ENCODE results near the gene ALK. TPM values are rescaled to one million over a fixed set of nuclear protein-coding genes. Genes with fewer than 3 reads are reported as not detected.
A peak's percentile ranks its signal among the peaks of the same experiment; 100 is the strongest.

ALK gene
- total and polyA plus RNA-seq, 2 donors (not counting 1 experiment from before 2014, with no cell fraction given), result under 0.01 to 0.02 TPM

DNA sequence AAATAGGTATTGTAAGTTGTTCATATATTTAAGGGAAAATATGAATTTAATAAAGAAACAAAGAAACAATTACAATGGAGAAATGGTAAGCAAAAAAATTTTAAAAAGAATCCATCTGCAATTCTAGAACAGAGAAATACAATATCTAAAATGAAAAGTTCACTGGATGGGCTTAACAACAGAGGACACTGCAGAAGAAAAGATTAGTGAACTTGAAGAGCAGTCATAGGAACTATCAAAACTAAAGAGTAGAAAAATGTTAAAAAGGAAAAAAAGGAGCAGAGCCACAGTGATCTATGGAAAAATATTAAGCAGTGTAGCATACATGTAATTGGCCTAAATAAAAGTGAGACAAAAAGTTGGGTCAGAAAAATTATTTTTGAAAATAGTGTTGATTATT, 83.5 kb downstream of the ALK start:
- Histone ChIP-seq H2AFZ (ENCODE audit: low read length) (no peak overlapping the region), H4K20me1 (ENCODE audit: control insufficient read depth, extremely low read depth, insufficient read depth, low read length) (no peaks in the 10 kb centered on the region), H3K27ac (ENCODE audit: insufficient read depth, low read length) (no peak overlapping the region), H3K4me1 (ENCODE audit: control insufficient read depth, extremely low read depth, insufficient read depth, low read length) (no peaks in the 10 kb centered on the region), H3K27me3 (ENCODE audit: control insufficient read depth, insufficient read depth, low read length) (peaks cover 3% of the 10 kb centered on the region), H3K4me3 (replicated peaks in 1 of 4; ENCODE audit: control extremely low read depth in 1 of 4, insufficient read depth in 1 of 4, low read depth in 3 of 4, low read length in 4 of 4) (no peak overlapping the region), H3K36me3 (ENCODE audit: control insufficient read depth, insufficient read depth, low read length) (no peaks in the 10 kb centered on the region), H3K79me2 (ENCODE audit: control insufficient read depth, insufficient read depth, low read length) (no peaks in the 10 kb centered on the region), H3K9ac (ENCODE audit: insufficient read depth, low read length) (no peak overlapping the region), H3K4me2 (ENCODE audit: extremely low read depth, insufficient read depth, low read length) (no peak overlapping the region), H3K9me3 (ENCODE audit: control insufficient read depth, insufficient read depth, low read depth, low read length) (no peaks in the 10 kb centered on the region)
- TF ChIP-seq EZH2 (IDR thresholded peaks at IDR 0.05; ENCODE audit: low read length, missing control alignments), result no peak
- TF ChIP-seq CTCF (conservative IDR thresholded peaks at IDR 0.05 in 1 of 2, IDR thresholded peaks at IDR 0.05 in 1 of 2; ENCODE audit: low read depth in 1 of 2, low read length in 2 of 2), result no peak
- DNase-seq (ENCODE audit: low read depth in 2 of 2), result no peak

DNA sequence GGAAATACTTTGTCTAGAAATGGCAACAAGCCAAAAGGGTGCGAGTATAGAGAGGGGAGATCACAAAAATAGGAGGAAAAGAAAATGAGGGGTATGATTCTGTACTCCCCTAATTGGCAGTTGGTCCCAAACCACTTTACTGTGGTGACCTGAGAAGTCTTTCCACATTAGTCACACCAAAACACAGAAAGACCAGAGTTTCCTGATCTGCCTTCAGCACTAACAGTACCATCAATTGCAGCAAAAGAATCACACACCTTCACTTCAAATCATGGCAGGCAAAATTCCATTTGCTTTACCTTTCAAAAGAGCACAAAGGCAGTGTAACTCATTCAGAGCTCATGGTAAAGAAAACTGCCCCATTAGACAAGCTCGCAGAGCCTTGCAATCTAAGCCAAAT, 86.8 kb downstream of the ALK start:
- peak in 1 of 2 donors; percentile 84 for DNase-seq (ENCODE audit: low read depth in 2 of 2)
- Histone ChIP-seq H3K36me3 (ENCODE audit: control insufficient read depth, insufficient read depth, low read length) (no peaks in the 10 kb centered on the region), H3K4me1 (ENCODE audit: control insufficient read depth, extremely low read depth, insufficient read depth, low read length) (no peaks in the 10 kb centered on the region), H4K20me1 (ENCODE audit: control insufficient read depth, extremely low read depth, insufficient read depth, low read length) (no peaks in the 10 kb centered on the region), H3K4me2 (ENCODE audit: extremely low read depth, insufficient read depth, low read length) (no peak overlapping the region), H3K9me3 (ENCODE audit: control insufficient read depth, insufficient read depth, low read depth, low read length) (no peaks in the 10 kb centered on the region), H3K27me3 (ENCODE audit: control insufficient read depth, insufficient read depth, low read length) (no peaks in the 10 kb centered on the region), H3K9ac (ENCODE audit: insufficient read depth, low read length) (no peak overlapping the region), H3K79me2 (ENCODE audit: control insufficient read depth, insufficient read depth, low read length) (no peaks in the 10 kb centered on the region), H3K4me3 (replicated peaks in 1 of 4; ENCODE audit: control extremely low read depth in 1 of 4, insufficient read depth in 1 of 4, low read depth in 3 of 4, low read length in 4 of 4) (no peak overlapping the region), H2AFZ (ENCODE audit: low read length) (no peak overlapping the region), H3K27ac (ENCODE audit: insufficient read depth, low read length) (no peak overlapping the region)
- TF ChIP-seq EZH2 (IDR thresholded peaks at IDR 0.05; ENCODE audit: low read length, missing control alignments), result no peak
- no peak for TF ChIP-seq CTCF (conservative IDR thresholded peaks at IDR 0.05 in 1 of 2, IDR thresholded peaks at IDR 0.05 in 1 of 2; ENCODE audit: low read depth in 1 of 2, low read length in 2 of 2)

- no peaks in the 10 kb centered on the region for H3K4me1 ChIP-seq (ENCODE audit: control insufficient read depth, extremely low read depth, insufficient read depth, low read length)
- H3K27ac ChIP-seq (ENCODE audit: insufficient read depth, low read length), result no peak overlapping the region
- TF ChIP-seq EZH2 (IDR thresholded peaks at IDR 0.05; ENCODE audit: low read length, missing control alignments), result no peak
- no peak for TF ChIP-seq CTCF (conservative IDR thresholded peaks at IDR 0.05 in 1 of 2, IDR thresholded peaks at IDR 0.05 in 1 of 2; ENCODE audit: low read depth in 1 of 2, low read length in 2 of 2)
- no peaks in the 10 kb centered on the region for H3K36me3 ChIP-seq (ENCODE audit: control insufficient read depth, insufficient read depth, low read length)
- no peaks in the 10 kb centered on the region for H3K79me2 ChIP-seq (ENCODE audit: control insufficient read depth, insufficient read depth, low read length)
- H3K27me3 ChIP-seq (ENCODE audit: control insufficient read depth, insufficient read depth, low read length), result no peaks in the 10 kb centered on the region
- no peak overlapping the region for H3K4me2 ChIP-seq (ENCODE audit: extremely low read depth, insufficient read depth, low read length)
- H2AFZ ChIP-seq (ENCODE audit: low read length), result no peak overlapping the region
- DNase-seq (ENCODE audit: low read depth in 2 of 2), result peak in 1 of 2 donors; percentile 75
- no peaks in the 10 kb centered on the region for H3K9me3 ChIP-seq (ENCODE audit: control insufficient read depth, insufficient read depth, low read depth, low read length)
- H3K9ac ChIP-seq (ENCODE audit: insufficient read depth, low read length), result no peak overlapping the region
- no peaks in the 10 kb centered on the region for H4K20me1 ChIP-seq (ENCODE audit: control insufficient read depth, extremely low read depth, insufficient read depth, low read length)
- H3K4me3 ChIP-seq (replicated peaks in 1 of 4; ENCODE audit: control extremely low read depth in 1 of 4, insufficient read depth in 1 of 4, low read depth in 3 of 4, low read length in 4 of 4), result no peak overlapping the region
Measured at GRCh38 chr2:29834036-29834540, 87.3 kb downstream of the ALK start.
